Limb (tissue), 2 donors: ENCODE data around the gene ERC2.

Experiments
- DNase-seq, 2 donors: peaks; one replicate each; pipeline ENCODE4 v3.0.0-alpha.2; 2016; ENCODE audit errors: extremely low spot score in 2 of 2

Gene ERC2

DNA sequence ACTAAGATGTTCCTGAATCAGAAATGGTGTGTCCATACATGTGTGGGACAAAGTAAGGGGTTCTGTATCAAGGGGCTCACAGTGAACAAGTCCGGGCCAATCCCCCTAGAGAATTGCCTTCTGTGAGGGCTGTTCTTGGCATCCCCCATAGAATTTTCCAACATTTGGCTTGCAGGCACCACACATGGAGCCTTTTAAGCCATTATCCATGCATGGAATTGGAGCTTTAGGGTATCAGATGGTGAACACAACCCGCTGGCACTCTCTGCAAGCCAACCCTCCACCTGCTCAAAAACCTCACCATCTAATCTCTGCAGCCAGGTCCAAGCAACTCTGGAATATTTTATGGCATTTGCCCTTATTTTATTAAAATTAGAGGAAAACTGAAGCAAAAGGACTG is 278.7 kb downstream of the ERC2 start:
- DNase-seq, result no peak

DNA sequence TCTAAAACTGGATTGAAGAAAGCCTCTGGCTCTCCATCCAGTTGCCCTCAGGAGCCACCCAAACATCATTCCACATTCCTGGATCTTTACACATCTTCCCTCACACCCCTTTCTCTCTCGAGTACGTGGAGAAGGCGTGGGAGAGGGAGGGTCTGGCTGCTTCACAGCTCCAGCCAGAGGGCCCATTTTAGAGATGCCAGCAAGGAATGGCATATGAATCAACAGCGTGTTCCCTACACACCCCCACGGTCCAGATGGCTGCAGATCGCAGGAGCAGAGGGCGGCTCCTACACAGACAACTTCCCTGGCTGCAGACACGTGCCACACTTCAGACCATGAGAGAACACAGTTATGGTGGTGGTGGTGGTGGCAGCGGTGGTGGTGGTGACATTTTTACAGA is 280.1 kb downstream of the ERC2 start:
- DNase-seq, result no peak

DNA sequence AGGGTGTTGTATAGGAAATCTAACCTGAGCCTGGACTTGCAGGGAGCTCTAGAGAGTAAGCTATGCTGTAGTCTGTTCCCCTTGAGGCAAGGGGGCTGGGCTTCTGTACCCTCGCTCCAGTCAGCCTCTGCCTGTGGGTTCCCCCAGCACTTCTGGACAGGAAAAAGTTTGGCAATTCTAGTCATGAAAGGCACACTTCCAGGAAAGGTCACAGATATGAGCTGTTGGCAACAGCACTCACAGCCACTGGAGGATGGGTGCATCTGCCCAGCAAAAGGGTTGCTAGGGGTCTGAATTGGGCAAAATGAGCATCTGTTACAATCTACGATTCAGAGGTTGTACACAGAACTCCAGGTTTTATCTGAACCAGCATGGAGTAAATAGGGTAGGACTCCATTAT is 281.2 kb downstream of the ERC2 start:
- no peak for DNase-seq

DNA sequence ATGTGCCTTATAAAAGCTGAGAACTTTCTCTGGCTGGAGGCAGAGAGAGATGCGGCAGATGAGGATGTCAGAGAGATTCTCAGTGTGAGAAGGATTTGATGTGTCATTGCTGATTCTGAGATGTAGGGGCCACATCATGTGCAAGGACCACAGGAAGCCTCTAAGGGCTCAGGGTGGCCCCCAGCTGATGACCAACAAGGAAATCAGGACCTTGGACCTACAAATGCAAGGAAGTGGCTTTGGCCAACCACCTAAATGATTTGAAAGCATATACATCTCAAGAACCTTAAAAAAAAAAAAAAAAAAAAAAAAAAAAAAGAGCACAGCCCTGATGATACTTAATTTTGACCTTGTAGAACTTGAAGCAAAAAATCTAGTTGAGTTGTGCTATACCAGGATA is 282.4 kb downstream of the ERC2 start:
- DNase-seq, result no peak

GRCh38 chr3:56183529-56183928 is 284.7 kb downstream of the ERC2 start:
- no peak for DNase-seq

DNA sequence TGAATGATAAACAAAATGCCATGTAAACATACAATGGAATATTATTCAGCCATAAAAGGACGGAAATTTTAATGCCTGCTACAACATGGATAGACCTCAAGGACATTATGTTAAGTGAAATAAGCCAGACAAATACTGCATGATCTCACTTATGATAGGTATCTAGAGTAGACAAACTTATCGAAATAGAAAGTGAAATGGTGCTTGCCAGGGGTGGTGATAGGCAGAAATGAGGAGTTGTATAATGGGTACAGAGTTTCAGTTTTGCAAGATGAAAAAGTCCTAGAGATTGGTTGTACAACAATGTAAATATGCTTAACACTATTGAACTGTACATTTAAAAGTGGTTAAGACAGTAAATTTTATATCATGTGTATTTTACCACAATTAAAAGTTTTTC is 287.8 kb downstream of the ERC2 start:
- no peak for DNase-seq

DNA sequence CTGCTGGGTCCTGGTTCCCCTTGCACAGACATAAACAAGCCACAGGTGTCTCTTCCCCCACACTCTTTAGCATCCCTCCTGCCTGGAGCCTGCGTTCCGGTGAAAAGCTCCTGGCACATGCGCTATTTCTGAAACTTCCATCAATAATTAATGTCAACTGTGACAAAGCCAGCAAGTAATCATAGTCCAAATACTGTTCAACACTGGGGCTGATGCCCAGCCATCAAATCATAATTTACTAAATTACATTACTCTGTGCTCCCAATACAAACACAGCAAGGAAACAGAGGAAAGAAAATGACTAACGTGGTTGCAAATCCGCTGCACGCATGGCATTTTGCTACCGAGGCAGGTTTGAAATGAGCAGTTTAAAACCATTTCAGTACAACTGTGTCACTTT is 294.7 kb downstream of the ERC2 start:
- DNase-seq, result no peak

DNA sequence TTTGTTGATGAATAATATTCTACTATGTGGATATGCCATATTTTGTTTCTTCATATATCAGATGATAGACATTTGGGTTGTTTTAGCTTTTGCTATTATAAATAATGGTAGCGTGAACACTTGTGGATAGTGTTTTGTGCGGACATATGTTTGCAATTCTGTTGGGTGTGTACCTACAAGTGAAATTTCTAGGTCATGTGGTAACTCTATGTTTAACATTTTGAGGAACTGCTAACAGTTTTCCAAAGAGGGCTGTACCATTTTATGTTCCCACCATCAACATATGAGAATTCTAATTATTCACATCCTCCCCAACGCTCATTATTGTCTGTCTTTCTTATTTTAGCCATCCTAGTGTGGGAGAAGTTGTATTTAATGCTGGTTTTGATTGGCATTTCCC is 303.8 kb downstream of the ERC2 start:
- DNase-seq, result no peak

- no peak for DNase-seq
These were observed 310.4 kb downstream of the ERC2 start for GRCh38 chr3:56157693-56158362.

- no peak for DNase-seq
These were observed 314.0 kb downstream of the ERC2 start for GRCh38 chr3:56154297-56154696.

DNA sequence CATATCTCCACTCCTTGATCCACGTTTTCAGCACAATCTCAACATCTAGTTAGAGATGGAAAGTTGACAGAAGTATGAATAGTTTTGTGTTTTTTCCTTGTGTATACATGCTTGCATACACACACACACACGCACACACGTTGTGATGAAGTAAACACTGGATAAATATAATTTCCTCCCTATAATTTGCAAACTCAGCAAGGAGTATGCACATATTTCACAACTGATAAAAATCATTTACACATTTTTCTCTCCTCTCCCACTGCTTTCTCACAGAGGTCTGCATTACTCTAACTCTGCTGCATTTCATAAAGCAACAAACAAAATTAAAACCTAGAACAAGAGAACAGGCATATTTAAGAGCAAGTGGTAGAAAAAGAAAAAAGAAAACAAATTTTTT is 320.9 kb downstream of the ERC2 start:
- no peak for DNase-seq

GRCh38 chr3:56145410-56145809 is 322.9 kb downstream of the ERC2 start:
- no peak for DNase-seq

DNA sequence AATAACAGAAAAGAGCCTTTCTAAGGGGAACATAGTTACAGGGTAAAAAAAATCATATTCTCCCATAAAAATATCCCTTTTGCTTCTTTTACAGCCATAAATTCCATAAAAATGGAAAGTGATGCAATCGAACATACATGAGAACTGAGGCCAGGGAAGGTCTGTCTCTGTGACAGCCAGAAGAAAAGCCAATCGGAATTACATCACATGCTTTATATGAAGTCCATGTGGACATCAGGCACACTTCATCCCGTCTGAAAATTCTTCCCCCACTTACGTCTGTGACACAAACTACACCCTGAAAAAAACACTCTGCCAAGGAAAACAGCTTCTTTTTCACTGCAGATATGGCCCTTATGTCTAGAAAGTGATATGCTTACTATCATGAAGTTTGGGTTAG is 323.5 kb downstream of the ERC2 start:
- peak in 1 of 2 donors; percentile 68 for DNase-seq

- DNase-seq, result no peak
These were observed 330.9 kb downstream of the ERC2 start for GRCh38 chr3:56137415-56137814.

DNA sequence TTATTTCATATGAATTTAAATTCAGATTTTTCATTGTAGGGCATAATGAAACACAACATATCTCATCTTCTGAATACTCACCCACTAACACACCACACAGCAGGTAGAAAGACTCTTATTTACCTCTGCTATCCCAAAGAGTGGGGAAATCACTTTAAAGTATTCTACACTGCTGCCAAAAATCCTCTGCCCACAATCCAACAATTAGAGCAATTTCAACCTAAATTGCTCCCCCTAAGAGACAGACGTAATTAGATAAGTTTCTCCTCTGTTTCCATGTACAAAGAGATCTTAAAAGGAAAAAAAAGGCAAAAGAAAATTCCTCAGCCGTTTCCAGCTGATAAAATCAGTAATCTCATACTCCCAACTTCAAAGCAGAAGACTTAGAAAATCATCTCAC is 331.8 kb downstream of the ERC2 start:
- DNase-seq, result no peak

GRCh38 chr3:56135941-56136340 is 332.3 kb downstream of the ERC2 start:
- DNase-seq, result no peak

GRCh38 chr3:56133423-56133822 is 334.8 kb downstream of the ERC2 start:
- no peak for DNase-seq

- no peak for DNase-seq
These were observed 335.5 kb downstream of the ERC2 start for GRCh38 chr3:56132762-56133161.

- DNase-seq, result no peak
These were observed 336.2 kb downstream of the ERC2 start for GRCh38 chr3:56131974-56132590.

DNA sequence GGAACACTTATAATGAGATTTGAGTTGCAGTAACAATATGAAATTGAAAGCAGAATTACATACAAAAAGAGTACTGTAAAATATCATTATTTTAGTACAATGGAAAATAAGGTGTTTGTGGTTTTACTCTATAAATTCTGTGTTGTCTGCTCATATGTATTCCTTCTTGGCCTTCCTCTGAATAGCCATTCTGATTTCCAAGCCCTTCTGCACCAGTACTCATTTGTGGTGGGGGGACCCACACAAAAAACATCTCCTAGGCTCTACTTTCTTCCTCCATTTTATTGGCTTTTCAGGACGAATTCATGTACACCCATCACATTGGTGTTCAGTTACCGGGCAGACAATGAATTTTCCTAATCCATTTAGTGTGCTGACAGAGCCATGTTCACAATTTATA is 338.2 kb downstream of the ERC2 start:
- DNase-seq, result no peak

DNA sequence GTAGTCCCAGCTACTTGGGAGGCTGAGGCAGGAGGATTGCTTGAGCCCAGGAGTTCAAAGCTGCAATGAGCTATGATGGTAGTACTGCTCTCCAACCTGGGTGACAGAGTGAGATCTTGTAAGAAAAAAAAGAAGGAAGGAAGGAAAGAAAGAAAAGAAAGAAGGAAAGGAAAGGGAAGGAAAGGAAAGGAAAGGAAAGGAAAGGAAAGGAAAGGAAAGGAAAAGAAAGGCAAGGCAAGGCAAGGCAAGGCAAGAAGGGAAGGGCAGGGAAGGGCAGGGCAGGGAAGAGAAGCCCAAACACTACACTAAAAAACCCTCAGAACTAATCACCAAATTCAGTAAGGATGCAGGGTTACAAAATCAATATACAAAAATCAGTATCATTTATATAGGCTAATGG is 341.6 kb downstream of the ERC2 start:
- DNase-seq, result no peak

DNA sequence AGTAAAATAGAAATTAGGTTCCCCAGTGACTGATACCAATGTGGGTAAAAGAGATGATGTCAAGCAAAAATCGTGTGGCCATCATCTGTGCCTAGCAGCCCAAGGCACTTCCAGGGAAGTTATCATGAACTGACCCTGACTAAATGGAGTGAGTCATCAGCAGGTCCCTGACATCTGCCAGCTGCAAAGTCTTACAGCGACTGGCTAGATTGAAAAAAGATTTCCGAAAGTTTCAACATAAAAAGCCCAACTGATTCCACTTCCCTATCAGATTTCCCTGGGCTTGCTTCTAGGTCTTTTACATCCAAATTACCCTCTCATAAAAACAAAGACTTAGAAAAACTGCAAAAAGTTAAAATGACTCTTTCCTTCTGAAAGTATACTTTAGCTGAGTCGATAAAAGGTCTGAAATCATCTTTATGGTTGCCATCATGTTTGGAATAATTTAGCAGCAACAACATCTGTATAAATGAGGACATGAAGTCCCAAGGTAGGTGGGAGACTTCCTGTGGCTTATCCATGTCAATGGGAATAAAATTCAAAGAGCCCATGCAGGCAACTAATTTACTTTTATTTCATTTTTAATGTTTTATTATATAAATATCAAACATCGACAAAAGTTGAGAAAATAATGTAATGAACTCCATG is 342.8 kb downstream of the ERC2 start:
- DNase-seq, result peak in 1 of 2 donors; percentile 53

GRCh38 chr3:56124546-56124945 is 343.7 kb downstream of the ERC2 start:
- no peak for DNase-seq
